Ovary (tissue), 3 donors: Measurements from ENCODE around the gene TESPA1.

Source experiments
- POLR2A ChIP-seq: fragments of 450-650 bp; IDR thresholded peaks from one replicate; pipeline ENCODE4 v1.6.1; 2017; ENCODE audit warnings: antibody characterized with exemption, mild to moderate bottlenecking, moderate library complexity
- TF ChIP-seq, protein P1 (sequence below), 3 donors: fragments of 450-650 bp in 2 of 3; fragments of 200-600 bp in 1 of 3; IDR thresholded peaks; one replicate each; pipeline versions ENCODE4 v1.5.1 to v1.8.0; 2016 to 2022; ENCODE audit warnings: antibody characterized with exemption in 3 of 3, mild to moderate bottlenecking in 1 of 3
- donor health status: DM: no; HTN: no; CAD: no.

DNA sequence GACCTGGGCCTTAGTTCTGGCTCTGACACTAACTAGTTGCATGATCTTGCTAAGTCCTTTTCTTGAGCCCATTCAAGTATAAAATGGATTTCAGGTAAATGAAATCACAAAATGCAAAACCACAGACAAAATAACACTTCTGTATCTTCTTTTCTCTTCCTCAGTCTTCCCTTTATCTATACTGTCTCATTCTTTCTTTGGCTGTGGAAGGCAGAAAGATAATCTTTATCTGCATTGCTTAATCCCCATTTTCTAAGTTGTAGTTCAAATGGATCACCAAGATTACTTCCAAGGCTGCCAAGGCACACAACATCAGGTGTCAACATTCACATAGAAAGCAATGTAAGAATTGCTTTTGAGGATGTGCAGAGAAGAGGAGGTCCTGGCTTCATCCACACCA lies 30.3 kb downstream of the TESPA1 start:
- TF ChIP-seq, protein P1, sequence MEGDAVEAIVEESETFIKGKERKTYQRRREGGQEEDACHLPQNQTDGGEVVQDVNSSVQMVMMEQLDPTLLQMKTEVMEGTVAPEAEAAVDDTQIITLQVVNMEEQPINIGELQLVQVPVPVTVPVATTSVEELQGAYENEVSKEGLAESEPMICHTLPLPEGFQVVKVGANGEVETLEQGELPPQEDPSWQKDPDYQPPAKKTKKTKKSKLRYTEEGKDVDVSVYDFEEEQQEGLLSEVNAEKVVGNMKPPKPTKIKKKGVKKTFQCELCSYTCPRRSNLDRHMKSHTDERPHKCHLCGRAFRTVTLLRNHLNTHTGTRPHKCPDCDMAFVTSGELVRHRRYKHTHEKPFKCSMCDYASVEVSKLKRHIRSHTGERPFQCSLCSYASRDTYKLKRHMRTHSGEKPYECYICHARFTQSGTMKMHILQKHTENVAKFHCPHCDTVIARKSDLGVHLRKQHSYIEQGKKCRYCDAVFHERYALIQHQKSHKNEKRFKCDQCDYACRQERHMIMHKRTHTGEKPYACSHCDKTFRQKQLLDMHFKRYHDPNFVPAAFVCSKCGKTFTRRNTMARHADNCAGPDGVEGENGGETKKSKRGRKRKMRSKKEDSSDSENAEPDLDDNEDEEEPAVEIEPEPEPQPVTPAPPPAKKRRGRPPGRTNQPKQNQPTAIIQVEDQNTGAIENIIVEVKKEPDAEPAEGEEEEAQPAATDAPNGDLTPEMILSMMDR (IDR thresholded peaks at IDR 0.05), result no peak
- no peak for TF ChIP-seq POLR2A
